Prostate gland (tissue), 2 donors: ENCODE measurements around the gene CFAP53.

Source experiments
- POLR2A ChIP-seq: fragments of 450-650 bp; IDR thresholded peaks from one replicate; pipeline ENCODE4 v1.6.1; 2016; ENCODE audit warnings: antibody characterized with exemption, mild to moderate bottlenecking
- TF ChIP-seq, protein P1 (sequence below), 4 experiments: fragments of 200-600 bp in 2 of 4; fragments of 450-650 bp in 2 of 4; sonication (generic) in 2 of 4; IDR thresholded peaks; 1 replicate in 3 of 4; 2 replicates in 1 of 4; pipeline ENCODE4 v1.5.1; 2016 to 2019; ENCODE audit warnings: antibody characterized with exemption in 4 of 4, mild to moderate bottlenecking in 2 of 4, moderate library complexity in 2 of 4

DNA sequence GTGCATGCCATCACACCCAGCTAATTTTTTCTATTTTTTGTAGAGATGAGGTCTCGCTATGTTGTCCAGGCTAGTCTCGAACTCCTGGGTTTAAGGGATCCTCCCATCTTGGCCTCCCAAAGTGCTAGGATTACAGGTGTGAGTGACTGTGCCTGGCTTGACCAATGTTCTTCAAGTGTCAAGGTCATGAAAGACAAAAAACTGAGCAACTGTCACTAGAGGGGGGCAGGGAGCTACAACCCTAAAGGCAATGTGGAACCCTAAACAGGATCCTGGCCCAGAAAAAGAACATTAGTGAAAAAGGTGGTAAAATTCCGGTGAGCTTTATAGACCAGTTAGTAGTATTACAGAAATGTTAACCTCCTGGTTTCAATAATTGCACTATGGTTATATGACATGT is 78.6 kb downstream of the CFAP53 start:
- TF ChIP-seq, protein P1, sequence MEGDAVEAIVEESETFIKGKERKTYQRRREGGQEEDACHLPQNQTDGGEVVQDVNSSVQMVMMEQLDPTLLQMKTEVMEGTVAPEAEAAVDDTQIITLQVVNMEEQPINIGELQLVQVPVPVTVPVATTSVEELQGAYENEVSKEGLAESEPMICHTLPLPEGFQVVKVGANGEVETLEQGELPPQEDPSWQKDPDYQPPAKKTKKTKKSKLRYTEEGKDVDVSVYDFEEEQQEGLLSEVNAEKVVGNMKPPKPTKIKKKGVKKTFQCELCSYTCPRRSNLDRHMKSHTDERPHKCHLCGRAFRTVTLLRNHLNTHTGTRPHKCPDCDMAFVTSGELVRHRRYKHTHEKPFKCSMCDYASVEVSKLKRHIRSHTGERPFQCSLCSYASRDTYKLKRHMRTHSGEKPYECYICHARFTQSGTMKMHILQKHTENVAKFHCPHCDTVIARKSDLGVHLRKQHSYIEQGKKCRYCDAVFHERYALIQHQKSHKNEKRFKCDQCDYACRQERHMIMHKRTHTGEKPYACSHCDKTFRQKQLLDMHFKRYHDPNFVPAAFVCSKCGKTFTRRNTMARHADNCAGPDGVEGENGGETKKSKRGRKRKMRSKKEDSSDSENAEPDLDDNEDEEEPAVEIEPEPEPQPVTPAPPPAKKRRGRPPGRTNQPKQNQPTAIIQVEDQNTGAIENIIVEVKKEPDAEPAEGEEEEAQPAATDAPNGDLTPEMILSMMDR (IDR thresholded peaks at IDR 0.05), result no peak
- no peak for TF ChIP-seq POLR2A
